Karpas-422 (cell line): ENCODE data around the gene SLC7A10. TPM values are rescaled to one million over a fixed set of nuclear protein-coding genes. Genes with fewer than 3 reads are reported as not detected.

ENCODE experiments used
- DNase-seq: peaks from one replicate; pipeline ENCODE4 v3.0.0-alpha.2; 2015
- H2AFZ ChIP-seq: fragments of 200-600 bp; sonication (generic); 2 replicates; pipeline ENCODE4 v1.6.1; 2014; ENCODE audit warnings: antibody characterized with exemption, low read length, mixed read lengths
- H3K27ac ChIP-seq: fragments of 200-600 bp; sonication (generic); 2 replicates; pipeline ENCODE4 v1.5.1; 2014; ENCODE audit warnings: mild to moderate bottlenecking, low read length, moderate library complexity
- H3K27me3 ChIP-seq: fragments of 200-600 bp; sonication (generic); 2 replicates; pipeline ENCODE4 v1.6.1; 2014; ENCODE audit warnings: low read length, mixed read lengths
- H3K36me3 ChIP-seq: fragments of 200-600 bp; sonication (generic); 2 replicates; pipeline ENCODE4 v1.6.1; 2014; ENCODE audit warnings: low read length, mixed read lengths; ENCODE audit not compliant: insufficient read depth
- H3K4me1 ChIP-seq: fragments of 200-600 bp; sonication (generic); 2 replicates; pipeline ENCODE4 v1.6.1; 2014; ENCODE audit warnings: mild to moderate bottlenecking, low read length, mixed read lengths
- H3K4me2 ChIP-seq: fragments of 200-600 bp; sonication (generic); 2 replicates; pipeline ENCODE4 v1.6.1; 2014; ENCODE audit warnings: low read length, low read depth, mild to moderate bottlenecking; ENCODE audit not compliant: poor library complexity, severe bottlenecking
- H3K4me3 ChIP-seq: fragments of 200-600 bp; sonication (generic); 2 replicates; pipeline ENCODE4 v1.5.1; 2014; ENCODE audit warnings: mild to moderate bottlenecking, antibody characterized with exemption, low read length, mixed read lengths
- H3K79me2 ChIP-seq: fragments of 200-600 bp; sonication (generic); 2 replicates; pipeline ENCODE4 v1.6.1; 2014; ENCODE audit warnings: mild to moderate bottlenecking, low read length, mixed read lengths
- H3K9ac ChIP-seq: fragments of 200-600 bp; sonication (generic); 2 replicates; pipeline ENCODE4 v1.6.0; 2014; ENCODE audit warnings: low read length
- H3K9me2 ChIP-seq: fragments of 200-600 bp; sonication (generic), shearing (Covaris generic); replicated peaks from 2 replicates; pipeline ENCODE4 v1.6.0; 2014; ENCODE audit warnings: mild to moderate bottlenecking, low read length, moderate library complexity; ENCODE audit not compliant: insufficient read depth
- H3K9me3 ChIP-seq: fragments of 300-700, 200-600 bp; sonication (generic); 2 replicates; pipeline ENCODE4 v1.6.1; 2014; ENCODE audit warnings: low read length, mixed read lengths
- H4K20me1 ChIP-seq: fragments of 200-600 bp; sonication (generic); 2 replicates; pipeline ENCODE4 v1.6.1; 2014; ENCODE audit warnings: mild to moderate bottlenecking, antibody characterized with exemption, low read length, low read depth; ENCODE audit not compliant: insufficient read depth
- total RNA-seq: library from RNA; depleted of rRNA; stranded (reverse); fragments of >200 nt; shearing (Covaris generic); gene quantifications from 2 replicates; pipeline ENCODE4 v1.2.3, GENCODE V29; 2014; ENCODE audit warnings: low replicate concordance

The SLC7A10 gene
- total RNA-seq, 1 experiment from 2014 or later: not detected

- Histone ChIP-seq H3K27me3 (no peaks in the 10 kb centered on the region), H3K27ac (no peak overlapping the region), H3K36me3 (no peaks in the 10 kb centered on the region), H3K9me2 (no peaks in the 10 kb centered on the region), H3K4me2 (no peak overlapping the region), H3K9ac (no peak overlapping the region), H3K4me3 (no peak overlapping the region), H3K4me1 (no peaks in the 10 kb centered on the region), H2AFZ (no peak overlapping the region), H3K79me2 (no peaks in the 10 kb centered on the region), H4K20me1 (no peaks in the 10 kb centered on the region), H3K9me3 (no peaks in the 10 kb centered on the region)
- no peak for DNase-seq
Observed at GRCh38 chr19:33221638-33222037, 4.0 kb downstream of the SLC7A10 start.

DNA sequence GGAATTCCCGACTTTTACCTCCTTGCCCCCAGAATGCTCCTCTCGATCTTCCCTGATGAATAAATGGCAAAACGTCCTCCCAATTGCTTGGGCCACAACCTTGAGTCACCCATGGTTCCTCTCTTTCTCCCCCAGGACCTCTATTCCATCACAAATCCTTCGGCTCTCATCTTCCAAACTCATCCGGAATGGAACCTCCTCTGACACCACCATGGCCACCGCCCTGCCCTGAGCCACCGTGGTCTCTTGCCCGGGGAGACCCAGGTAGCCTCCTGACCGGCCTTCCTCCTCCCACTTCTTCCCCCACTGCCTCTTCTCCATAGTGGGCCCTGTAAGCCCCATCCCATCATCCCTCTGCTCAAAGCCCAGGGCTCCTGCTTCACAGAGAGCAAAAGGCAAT is 4.9 kb downstream of the SLC7A10 start:
- Histone ChIP-seq H3K4me3 (no peak overlapping the region), H3K79me2 (no peaks in the 10 kb centered on the region), H3K4me1 (no peaks in the 10 kb centered on the region), H3K9me3 (no peaks in the 10 kb centered on the region), H2AFZ (no peak overlapping the region), H3K4me2 (no peak overlapping the region), H3K27ac (no peak overlapping the region), H3K9me2 (no peaks in the 10 kb centered on the region), H3K27me3 (no peaks in the 10 kb centered on the region), H4K20me1 (no peaks in the 10 kb centered on the region), H3K36me3 (no peaks in the 10 kb centered on the region), H3K9ac (no peak overlapping the region)
- DNase-seq: no peak

DNA sequence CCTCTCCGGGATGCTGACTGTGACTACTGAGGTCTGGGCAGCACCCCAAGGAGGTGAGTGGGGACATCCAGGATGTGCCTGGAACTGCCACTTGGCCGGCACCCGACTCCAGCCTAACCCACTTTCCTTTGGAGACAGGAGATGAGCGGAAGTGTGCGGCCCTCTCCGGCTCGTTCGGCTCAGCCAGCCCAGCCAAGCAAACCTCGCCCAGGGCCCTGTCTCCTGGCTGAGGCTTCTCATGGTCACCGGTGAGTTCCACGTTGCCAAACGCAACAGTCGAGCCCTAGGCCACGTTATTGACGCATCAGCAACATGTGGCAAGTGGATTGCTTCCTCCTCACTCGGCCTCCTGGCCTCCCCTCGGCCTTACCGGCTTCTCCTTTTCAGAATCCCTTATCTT is 5.5 kb downstream of the SLC7A10 start:
- Histone ChIP-seq H2AFZ (no peak overlapping the region), H3K36me3 (no peaks in the 10 kb centered on the region)

DNA sequence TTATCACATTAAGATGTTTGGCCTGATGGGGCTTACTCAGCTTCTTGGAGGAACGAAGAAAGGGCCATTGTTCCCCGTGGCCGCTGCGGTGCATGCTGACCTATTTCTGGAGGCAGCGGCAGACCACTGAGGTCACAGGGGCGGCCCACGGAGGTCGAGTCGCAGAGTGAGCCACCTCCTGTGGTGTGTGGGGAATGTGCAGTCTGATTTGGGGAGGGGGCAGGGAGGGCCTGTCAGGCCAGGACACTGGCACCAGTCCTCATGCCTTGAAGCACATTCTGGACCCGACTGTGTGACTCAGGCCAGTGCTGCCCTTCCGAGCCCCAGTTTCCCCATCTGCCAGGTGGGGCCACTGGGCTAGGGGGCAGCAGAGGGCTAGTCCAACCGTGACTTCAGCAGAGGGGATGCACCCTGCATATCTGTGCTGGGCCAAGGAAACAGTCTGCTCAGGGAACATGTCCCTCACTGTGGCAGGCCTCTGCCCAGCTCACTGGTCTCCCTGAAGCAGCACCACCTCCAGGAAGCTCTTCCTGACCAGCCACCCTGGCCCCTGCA is 6.3 kb downstream of the SLC7A10 start:
- no peak for DNase-seq
- Histone ChIP-seq H3K27ac (no peak overlapping the region), H2AFZ (no peak overlapping the region), H3K4me2 (no peak overlapping the region), H3K4me3 (no peak overlapping the region), H3K79me2 (no peaks in the 10 kb centered on the region), H3K9me2 (no peaks in the 10 kb centered on the region), H3K36me3 (no peaks in the 10 kb centered on the region), H3K9me3 (no peaks in the 10 kb centered on the region), H3K27me3 (no peaks in the 10 kb centered on the region), H4K20me1 (no peaks in the 10 kb centered on the region), H3K9ac (no peak overlapping the region), H3K4me1 (no peaks in the 10 kb centered on the region)

More for the DNA sequence above, 5.5 kb downstream of the SLC7A10 start:
- DNase-seq: no peak
- Histone ChIP-seq H3K27me3 (no peaks in the 10 kb centered on the region), H3K9me2 (no peaks in the 10 kb centered on the region), H3K9me3 (no peaks in the 10 kb centered on the region), H3K79me2 (no peaks in the 10 kb centered on the region), H3K27ac (no peak overlapping the region), H3K9ac (no peak overlapping the region), H3K4me2 (no peak overlapping the region), H4K20me1 (no peaks in the 10 kb centered on the region), H3K4me1 (no peaks in the 10 kb centered on the region), H3K4me3 (no peak overlapping the region)

DNA sequence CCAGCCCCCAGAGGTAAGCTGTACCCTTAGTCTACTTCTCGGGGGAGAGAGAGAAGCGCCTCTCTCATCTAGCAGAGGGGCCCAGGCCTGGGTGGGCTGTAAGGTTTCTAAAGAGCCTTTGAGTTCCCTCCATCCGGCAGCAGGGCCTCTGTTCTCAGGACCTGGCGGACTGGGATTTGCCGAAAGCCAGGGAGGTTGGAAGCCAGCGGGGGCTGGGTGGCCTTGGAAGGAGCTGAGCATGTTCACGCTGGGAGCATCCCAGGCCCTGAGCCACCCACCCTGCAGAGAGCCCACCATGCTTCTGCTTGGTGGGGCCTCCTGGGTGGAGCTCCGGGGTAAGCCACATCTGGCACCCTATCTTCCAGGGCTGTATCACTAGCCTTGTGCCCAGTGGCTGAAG is 7.8 kb downstream of the SLC7A10 start:
- Histone ChIP-seq H3K4me3 (no peak overlapping the region), H3K9ac (no peak overlapping the region), H3K9me3 (no peaks in the 10 kb centered on the region), H3K4me1 (no peaks in the 10 kb centered on the region), H2AFZ (no peak overlapping the region), H4K20me1 (no peaks in the 10 kb centered on the region), H3K36me3 (no peaks in the 10 kb centered on the region), H3K27me3 (no peaks in the 10 kb centered on the region), H3K4me2 (no peak overlapping the region), H3K79me2 (no peaks in the 10 kb centered on the region), H3K9me2 (no peaks in the 10 kb centered on the region), H3K27ac (no peak overlapping the region)
- DNase-seq: no peak

GRCh38 chr19:33216198-33216830 is 9.3 kb downstream of the SLC7A10 start:
- DNase-seq: peak; percentile 66
- Histone ChIP-seq H3K9ac (no peak overlapping the region), H3K79me2 (no peaks in the 10 kb centered on the region), H4K20me1 (no peaks in the 10 kb centered on the region), H3K27ac (no peak overlapping the region), H3K27me3 (no peaks in the 10 kb centered on the region), H3K9me2 (no peaks in the 10 kb centered on the region), H3K4me3 (no peak overlapping the region), H3K4me1 (peaks cover 7% of the 10 kb centered on the region), H2AFZ (no peak overlapping the region), H3K4me2 (no peak overlapping the region), H3K36me3 (no peaks in the 10 kb centered on the region), H3K9me3 (no peaks in the 10 kb centered on the region)

GRCh38 chr19:33215438-33216197 is 10.0 kb downstream of the SLC7A10 start:
- Histone ChIP-seq H3K4me2 (no peak overlapping the region), H3K36me3 (no peaks in the 10 kb centered on the region)

GRCh38 chr19:33214596-33214995 is 11.1 kb downstream of the SLC7A10 start:
- Histone ChIP-seq H3K4me1 (peaks cover 7% of the 10 kb centered on the region), H3K27ac (no peak overlapping the region), H3K9me3 (no peaks in the 10 kb centered on the region), H3K79me2 (no peaks in the 10 kb centered on the region), H3K27me3 (no peaks in the 10 kb centered on the region), H4K20me1 (no peaks in the 10 kb centered on the region), H2AFZ (no peak overlapping the region), H3K4me2 (no peak overlapping the region), H3K36me3 (no peaks in the 10 kb centered on the region), H3K4me3 (no peak overlapping the region), H3K9ac (no peak overlapping the region), H3K9me2 (no peaks in the 10 kb centered on the region)
- no peak for DNase-seq

More at GRCh38 chr19:33215438-33216197, 10.0 kb downstream of the SLC7A10 start:
- Histone ChIP-seq H3K9me2 (no peaks in the 10 kb centered on the region), H3K9me3 (no peaks in the 10 kb centered on the region), H3K4me1 (peaks cover 7% of the 10 kb centered on the region), H3K27me3 (no peaks in the 10 kb centered on the region), H2AFZ (no peak overlapping the region), H4K20me1 (no peaks in the 10 kb centered on the region), H3K79me2 (no peaks in the 10 kb centered on the region), H3K27ac (no peak overlapping the region), H3K4me3 (no peak overlapping the region), H3K9ac (no peak overlapping the region)
- DNase-seq: no peak
